Common myeloid progenitor, CD34-positive (primary cell): Measurements from ENCODE around the gene CUZD1.

Source experiments
- CTCF ChIA-PET: fragments of 350-600 bp; sonication (Branson Sonifier 250); formaldehyde crosslinking; loops from one replicate; lab custom pipeline; 2021; ENCODE audit warnings: antibody characterized with exemption; lab: Charles Lee
- POLR2A ChIA-PET: fragments of 350-600 bp; sonication (Branson Sonifier 250); formaldehyde crosslinking; loops from one replicate; lab custom pipeline; 2021; ENCODE audit warnings: antibody characterized with exemption; lab: Charles Lee
- DNase-seq, 3 donors: peaks; one replicate each; pipeline versions ENCODE4 v3.0.0 to v3.0.0-alpha.2; 2013
- H3K27ac ChIP-seq, 2 experiments: 1 replicate in 1 of 2; 2 replicates in 1 of 2; pipeline ENCODE4 v1.7.0; 2013; ENCODE audit warnings: inconsistent platforms in 2 of 2, low read length in 2 of 2, mild to moderate bottlenecking in 2 of 2, low read depth in 1 of 2, moderate library complexity in 1 of 2; ENCODE audit not compliant: severe bottlenecking in 2 of 2, insufficient read depth in 1 of 2, poor library complexity in 1 of 2
- H3K27me3 ChIP-seq, 5 experiments: replicated peaks in 2 of 5; 1 replicate in 3 of 5; 2 replicates in 2 of 5; pipeline versions ENCODE4 v1.6.1 to v1.7.0; 2013; ENCODE audit warnings: low read length in 4 of 5, mild to moderate bottlenecking in 2 of 5, moderate library complexity in 2 of 5, inconsistent platforms in 1 of 5; ENCODE audit not compliant: insufficient read depth in 5 of 5, control insufficient read depth in 4 of 5
- H3K36me3 ChIP-seq, 4 experiments: 1 replicate in 2 of 4; 2 replicates in 2 of 4; pipeline versions ENCODE4 v1.6.1 to v1.7.0; 2013; ENCODE audit warnings: low read length in 3 of 4, control low read depth in 1 of 4, mild to moderate bottlenecking in 1 of 4; ENCODE audit not compliant: control insufficient read depth in 4 of 4, insufficient read depth in 4 of 4
- H3K4me1 ChIP-seq, 4 experiments: 1 replicate in 3 of 4; 2 replicates in 1 of 4; pipeline versions ENCODE4 v1.6.1 to v1.7.1; 2013; ENCODE audit warnings: low read length in 3 of 4, mild to moderate bottlenecking in 3 of 4, control low read depth in 1 of 4, inconsistent platforms in 1 of 4, moderate library complexity in 1 of 4; ENCODE audit not compliant: control insufficient read depth in 4 of 4, insufficient read depth in 4 of 4; ENCODE audit errors: control extremely low read depth in 1 of 4
- H3K4me3 ChIP-seq, 7 experiments: 1 replicate in 4 of 7; 2 replicates in 3 of 7; pipeline versions ENCODE4 v1.5.1 to v1.7.0; 2013; ENCODE audit warnings: mild to moderate bottlenecking in 7 of 7, low read length in 6 of 7, moderate library complexity in 6 of 7, inconsistent platforms in 2 of 7, low read depth in 2 of 7, control low read depth in 1 of 7; ENCODE audit not compliant: insufficient read depth in 4 of 7, control insufficient read depth in 1 of 7; ENCODE audit errors: extremely low read depth in 1 of 7
- H3K9me3 ChIP-seq, 5 experiments: 1 replicate in 4 of 5; 2 replicates in 1 of 5; pipeline versions ENCODE4 v1.6.1 to v1.7.1; 2013; ENCODE audit warnings: low read length in 4 of 5, mild to moderate bottlenecking in 2 of 5, inconsistent platforms in 1 of 5, low read depth in 1 of 5, moderate library complexity in 1 of 5; ENCODE audit not compliant: control insufficient read depth in 4 of 5, insufficient read depth in 2 of 5; ENCODE audit errors: control extremely low read depth in 1 of 5
- WGBS: methylation state at CpG from one replicate; pipeline ENCODE4 v1.1.5; 2013; ENCODE audit not compliant: insufficient coverage; 5-methylcytosine and 5-hydroxymethylcytosine counted together

CUZD1 gene

DNA sequence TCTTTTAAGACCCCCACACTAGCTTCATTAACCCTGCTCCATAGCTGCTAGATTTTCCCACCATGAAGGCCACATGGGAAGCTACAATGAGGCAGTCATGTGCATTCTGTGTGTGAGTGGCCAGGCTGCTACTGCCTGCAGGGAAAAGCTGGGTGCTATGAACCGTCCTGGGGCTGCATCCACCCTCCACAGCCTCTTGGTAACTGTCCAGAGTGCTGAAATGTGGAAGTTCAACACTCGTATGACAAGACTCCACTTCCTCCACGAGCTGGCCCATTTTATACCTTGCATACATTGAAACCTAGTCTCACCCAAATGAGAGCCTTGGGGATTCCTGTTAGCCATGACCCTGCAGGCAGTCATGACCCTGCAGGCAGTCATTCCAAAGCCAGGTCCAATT is 59.4 kb downstream of the CUZD1 start:
- 18% methylated on average over 3 of the region's 3 CpGs for WGBS
- peaks cover 0 to 3% (median 0%) of the 10 kb centered on the region in 5 experiments for H3K9me3 ChIP-seq
- H3K36me3 ChIP-seq: no peaks in the 10 kb centered on the region
- POLR2A ChIA-PET: no interaction called here
- peaks cover 0 to 4% (median 0%) of the 10 kb centered on the region in 5 experiments for H3K27me3 ChIP-seq
- no peak overlapping the region for H3K27ac ChIP-seq
- peak; percentile 2 to 40 (median 34) for DNase-seq
- no peaks in the 10 kb centered on the region for H3K4me1 ChIP-seq
- CTCF ChIA-PET: no interaction called here
- H3K4me3 ChIP-seq: no peak overlapping the region

GRCh38 chr10:122782911-122783310 is 62.7 kb downstream of the CUZD1 start:
- Histone ChIP-seq H3K27me3 (peaks cover 0 to 4% (median 0%) of the 10 kb centered on the region in 5 experiments), H3K9me3 (no peaks in the 10 kb centered on the region), H3K4me1 (no peaks in the 10 kb centered on the region), H3K36me3 (no peaks in the 10 kb centered on the region), H3K4me3 (no peak overlapping the region), H3K27ac (no peak overlapping the region)
- ChIA-PET CTCF (no interaction called here), POLR2A (no interaction called here)
- WGBS: no CpG with 5 or more reads among the region's 1 CpG
- DNase-seq: no peak
